Measurements from ENCODE around the gene MVB12B. TPM values are rescaled to one million over a fixed set of nuclear protein-coding genes. Genes with fewer than 3 reads are reported as not detected.

Gene MVB12B
- total RNA-seq, 1 donor from 2014 or later: 12.8 TPM

GRCh38 chr9:126287166-126287866 lies 39.3 kb upstream of the MVB12B start:
- no peaks in the 10 kb centered on the region for H4K20me1 ChIP-seq (ENCODE audit: insufficient read depth, low read length)
- no peaks in the 10 kb centered on the region for H3K79me2 ChIP-seq (ENCODE audit: insufficient read depth, low read length)
- no peaks in the 10 kb centered on the region for H3K4me1 ChIP-seq (ENCODE audit: insufficient read depth, low read length)
- no peaks in the 10 kb centered on the region for H3K9me3 ChIP-seq (ENCODE audit: insufficient read depth, low read depth, low read length)
- H3K9ac ChIP-seq (ENCODE audit: low read length): no peak overlapping the region
- H3K27me3 ChIP-seq (ENCODE audit: insufficient read depth, low read length): no peaks in the 10 kb centered on the region
- Mint-ChIP-seq H3K27me3 (ENCODE audit: low read depth, unreplicated experiment) (peaks cover 6% of the 10 kb centered on the region), H3K9me3 (ENCODE audit: unreplicated experiment) (no peaks in the 10 kb centered on the region), H3K27ac (ENCODE audit: unreplicated experiment) (no peak overlapping the region), H3K36me3 (ENCODE audit: low read depth, unreplicated experiment) (no peaks in the 10 kb centered on the region), H3K4me3 (ENCODE audit: unreplicated experiment) (no peak overlapping the region), H3K4me1 (ENCODE audit: low read depth, unreplicated experiment) (no peaks in the 10 kb centered on the region)
- H2AFZ ChIP-seq (ENCODE audit: low read depth, low read length): no peak overlapping the region
- no peaks in the 10 kb centered on the region for H3K36me3 ChIP-seq (ENCODE audit: insufficient read depth, low read length)
- no peak overlapping the region for H3K4me2 ChIP-seq (ENCODE audit: low read length)
- no peak overlapping the region for H3K27ac ChIP-seq (ENCODE audit: low read depth, low read length)
- TF ChIP-seq EZH2 (IDR thresholded peaks at IDR 0.05; ENCODE audit: insufficient read depth, low read length): no peak
- TF ChIP-seq, protein P1, sequence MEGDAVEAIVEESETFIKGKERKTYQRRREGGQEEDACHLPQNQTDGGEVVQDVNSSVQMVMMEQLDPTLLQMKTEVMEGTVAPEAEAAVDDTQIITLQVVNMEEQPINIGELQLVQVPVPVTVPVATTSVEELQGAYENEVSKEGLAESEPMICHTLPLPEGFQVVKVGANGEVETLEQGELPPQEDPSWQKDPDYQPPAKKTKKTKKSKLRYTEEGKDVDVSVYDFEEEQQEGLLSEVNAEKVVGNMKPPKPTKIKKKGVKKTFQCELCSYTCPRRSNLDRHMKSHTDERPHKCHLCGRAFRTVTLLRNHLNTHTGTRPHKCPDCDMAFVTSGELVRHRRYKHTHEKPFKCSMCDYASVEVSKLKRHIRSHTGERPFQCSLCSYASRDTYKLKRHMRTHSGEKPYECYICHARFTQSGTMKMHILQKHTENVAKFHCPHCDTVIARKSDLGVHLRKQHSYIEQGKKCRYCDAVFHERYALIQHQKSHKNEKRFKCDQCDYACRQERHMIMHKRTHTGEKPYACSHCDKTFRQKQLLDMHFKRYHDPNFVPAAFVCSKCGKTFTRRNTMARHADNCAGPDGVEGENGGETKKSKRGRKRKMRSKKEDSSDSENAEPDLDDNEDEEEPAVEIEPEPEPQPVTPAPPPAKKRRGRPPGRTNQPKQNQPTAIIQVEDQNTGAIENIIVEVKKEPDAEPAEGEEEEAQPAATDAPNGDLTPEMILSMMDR (IDR thresholded peaks at IDR 0.05; ENCODE audit: insufficient read depth, low read depth, low read length): no peak
- H3K4me3 ChIP-seq (ENCODE audit: insufficient read depth, low read depth, low read length): no peak overlapping the region
- DNase-seq (ENCODE audit: low read depth) (no peak), FAIRE-seq (no peak)

DNA sequence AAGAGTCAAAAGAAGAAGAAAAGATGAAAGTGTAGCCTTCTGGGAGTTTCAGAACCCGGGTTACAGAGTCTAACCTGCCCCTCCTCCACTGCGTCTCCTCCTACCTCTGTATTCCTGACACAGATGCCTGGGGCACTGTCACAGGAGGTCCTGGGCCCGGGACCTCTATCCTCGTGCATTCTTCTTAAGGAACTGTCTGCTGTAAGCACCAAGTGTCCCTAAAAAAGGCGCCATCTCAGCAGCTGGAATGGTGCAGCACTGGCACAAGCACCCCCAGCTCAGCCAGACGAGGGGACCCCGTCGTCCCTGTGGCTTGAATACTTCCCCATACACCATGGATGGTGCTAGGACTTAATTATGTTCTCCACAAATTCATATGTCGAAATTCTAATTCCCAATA lies 35.8 kb upstream of the MVB12B start:
- no peak overlapping the region for H3K9ac ChIP-seq (ENCODE audit: low read length)
- FAIRE-seq: no peak
- DNase-seq (ENCODE audit: low read depth): no peak

More for the DNA sequence above, 35.8 kb upstream of the MVB12B start:
- Mint-ChIP-seq H3K36me3 (ENCODE audit: low read depth, unreplicated experiment) (no peaks in the 10 kb centered on the region), H3K27ac (ENCODE audit: unreplicated experiment) (no peak overlapping the region), H3K9me3 (ENCODE audit: unreplicated experiment) (peaks cover 2% of the 10 kb centered on the region), H3K27me3 (ENCODE audit: low read depth, unreplicated experiment) (peaks cover 11% of the 10 kb centered on the region), H3K4me1 (ENCODE audit: low read depth, unreplicated experiment) (no peaks in the 10 kb centered on the region), H3K4me3 (ENCODE audit: unreplicated experiment) (no peak overlapping the region)
- TF ChIP-seq, protein P1 (IDR thresholded peaks at IDR 0.05; ENCODE audit: insufficient read depth, low read depth, low read length): no peak
- no peak for TF ChIP-seq EZH2 (IDR thresholded peaks at IDR 0.05; ENCODE audit: insufficient read depth, low read length)
- no peak overlapping the region for H3K4me2 ChIP-seq (ENCODE audit: low read length)
- no peaks in the 10 kb centered on the region for H4K20me1 ChIP-seq (ENCODE audit: insufficient read depth, low read length)
- no peak overlapping the region for H2AFZ ChIP-seq (ENCODE audit: low read depth, low read length)
- no peak overlapping the region for H3K27ac ChIP-seq (ENCODE audit: low read depth, low read length)
- H3K36me3 ChIP-seq (ENCODE audit: insufficient read depth, low read length): no peaks in the 10 kb centered on the region
- H3K4me3 ChIP-seq (ENCODE audit: insufficient read depth, low read depth, low read length): no peak overlapping the region
- H3K27me3 ChIP-seq (ENCODE audit: insufficient read depth, low read length): no peaks in the 10 kb centered on the region
- H3K79me2 ChIP-seq (ENCODE audit: insufficient read depth, low read length): no peaks in the 10 kb centered on the region
- H3K4me1 ChIP-seq (ENCODE audit: insufficient read depth, low read length): no peaks in the 10 kb centered on the region
- no peaks in the 10 kb centered on the region for H3K9me3 ChIP-seq (ENCODE audit: insufficient read depth, low read depth, low read length)

Measured in astrocyte (in vitro differentiated cells and primary cell).